Fibroblast of lung (primary cell): ENCODE data around the gene AMBP. TPM values are rescaled to one million over a fixed set of nuclear protein-coding genes. Genes with fewer than 3 reads are reported as not detected.

Source experiments
- DNase-seq, 2 donors: peaks; one replicate each; pipeline versions ENCODE4 v3.0.0 to v3.0.0-alpha.2; 2010; ENCODE audit warnings: low read depth in 2 of 2
- H2AFZ ChIP-seq: 2 replicates; pipeline ENCODE4 v1.5.1; 2012; ENCODE audit warnings: low read length, control low read depth, inconsistent platforms
- H3K27ac ChIP-seq: 2 replicates; pipeline ENCODE4 v1.5.1; 2011; ENCODE audit warnings: low read length, control low read depth; ENCODE audit not compliant: insufficient read depth
- H3K27me3 ChIP-seq: 2 replicates; pipeline ENCODE4 v1.5.1; 2011; ENCODE audit warnings: mild to moderate bottlenecking, low read length; ENCODE audit not compliant: control insufficient read depth, insufficient read depth
- H3K36me3 ChIP-seq: 2 replicates; pipeline ENCODE4 v1.5.1; 2011; ENCODE audit warnings: low read length; ENCODE audit not compliant: control insufficient read depth, insufficient read depth
- H3K4me1 ChIP-seq: 2 replicates; pipeline ENCODE4 v1.5.1; 2011; ENCODE audit warnings: low read length; ENCODE audit not compliant: control insufficient read depth, insufficient read depth; ENCODE audit errors: extremely low read depth
- H3K4me2 ChIP-seq: 2 replicates; pipeline ENCODE4 v1.5.1; 2011; ENCODE audit warnings: low read length, control low read depth; ENCODE audit not compliant: insufficient read depth; ENCODE audit errors: extremely low read depth
- H3K4me3 ChIP-seq, 4 experiments: fragments of 200-600 bp in 1 of 4; sonication (generic) in 1 of 4; replicated peaks in 1 of 4; 2 replicates each; pipeline ENCODE4 v1.5.1; 2011 to 2016; ENCODE audit warnings: low read length in 4 of 4, low read depth in 3 of 4, mild to moderate bottlenecking in 3 of 4, control low read depth in 2 of 4, inconsistent platforms in 1 of 4, mixed read lengths in 1 of 4; ENCODE audit not compliant: insufficient read depth in 1 of 4; ENCODE audit errors: control extremely low read depth in 1 of 4
- H3K79me2 ChIP-seq: 2 replicates; pipeline ENCODE4 v1.5.1; 2012; ENCODE audit warnings: mild to moderate bottlenecking, low read length, inconsistent platforms; ENCODE audit not compliant: control insufficient read depth, insufficient read depth
- H3K9ac ChIP-seq: 2 replicates; pipeline ENCODE4 v1.5.1; 2011; ENCODE audit warnings: mild to moderate bottlenecking, low read length, control low read depth; ENCODE audit not compliant: insufficient read depth
- H3K9me3 ChIP-seq: 2 replicates; pipeline ENCODE4 v1.5.1; 2012; ENCODE audit warnings: low read depth, low read length; ENCODE audit not compliant: control insufficient read depth, insufficient read depth
- H4K20me1 ChIP-seq: 2 replicates; pipeline ENCODE4 v1.5.1; 2011; ENCODE audit warnings: low read length; ENCODE audit not compliant: control insufficient read depth, insufficient read depth; ENCODE audit errors: extremely low read depth
- CTCF ChIP-seq, 2 donors: IDR thresholded peaks in 1 of 2; conservative IDR thresholded peaks in 1 of 2; 1 replicate in 1 of 2; 2 replicates in 1 of 2; pipeline ENCODE4 v1.5.1; 2011 to 2012; ENCODE audit warnings: low read length in 2 of 2, control low read depth in 1 of 2, inconsistent platforms in 1 of 2, low read depth in 1 of 2, mild to moderate bottlenecking in 1 of 2
- EZH2 ChIP-seq: IDR thresholded peaks from 2 replicates; pipeline ENCODE4 v1.5.1; 2012; ENCODE audit warnings: low read length, control low read depth, mild to moderate bottlenecking; ENCODE audit errors: missing control alignments
- polyA plus RNA-seq, 2 donors: library from polyadenylated mRNA; depleted of rRNA in 1 of 2; stranded (reverse) in 1 of 2; unstranded in 1 of 2; fragments of >200 nt; gene quantifications; 2 replicates each; pipeline ENCODE4 v1.2.1, GENCODE V29; 2011 to 2012; ENCODE audit warnings: missing spikeins in 1 of 2
- total RNA-seq: library from RNA; depleted of rRNA; stranded (reverse); fragments of >200 nt; gene quantifications from 2 replicates; pipeline ENCODE4 v1.2.1, GENCODE V29; 2014

Gene AMBP
- total and polyA plus RNA-seq, 2 donors (not counting 1 experiment from before 2014, with no cell fraction given) = 0.07 to 0.17 TPM

- Histone ChIP-seq H4K20me1 (no peaks in the 10 kb centered on the region), H3K36me3 (no peaks in the 10 kb centered on the region), H3K4me2 (no peak overlapping the region), H3K9ac (no peak overlapping the region), H3K9me3 (no peaks in the 10 kb centered on the region), H3K27ac (no peak overlapping the region), H3K27me3 (peaks cover 21% of the 10 kb centered on the region), H3K4me1 (no peaks in the 10 kb centered on the region), H3K4me3 (no peak overlapping the region), H2AFZ (no peak overlapping the region), H3K79me2 (no peaks in the 10 kb centered on the region)
- TF ChIP-seq EZH2 (no peak), CTCF (conservative IDR thresholded peaks at IDR 0.05 in 1 of 2, IDR thresholded peaks at IDR 0.05 in 1 of 2; ENCODE audit: low read depth in 1 of 2, low read length in 2 of 2) (no peak)
- no peak for DNase-seq
These were observed 8.5 kb upstream of the AMBP start for GRCh38 chr9:114086607-114087006.

GRCh38 chr9:114086009-114086408, 7.9 kb upstream of the AMBP start:
- Histone ChIP-seq H2AFZ (no peak overlapping the region), H3K9ac (no peak overlapping the region), H3K4me3 (no peak overlapping the region), H3K36me3 (no peaks in the 10 kb centered on the region), H3K27me3 (peaks cover 21% of the 10 kb centered on the region), H3K4me1 (no peaks in the 10 kb centered on the region), H3K4me2 (no peak overlapping the region), H3K27ac (no peak overlapping the region), H4K20me1 (no peaks in the 10 kb centered on the region), H3K79me2 (no peaks in the 10 kb centered on the region), H3K9me3 (no peaks in the 10 kb centered on the region)
- TF ChIP-seq EZH2 (no peak), CTCF (conservative IDR thresholded peaks at IDR 0.05 in 1 of 2, IDR thresholded peaks at IDR 0.05 in 1 of 2; ENCODE audit: low read depth in 1 of 2, low read length in 2 of 2) (no peak)
- DNase-seq = no peak

- Histone ChIP-seq H3K27me3 (peaks cover 21% of the 10 kb centered on the region), H2AFZ (no peak overlapping the region), H4K20me1 (no peaks in the 10 kb centered on the region), H3K4me1 (no peaks in the 10 kb centered on the region), H3K4me3 (no peak overlapping the region), H3K79me2 (no peaks in the 10 kb centered on the region), H3K9me3 (no peaks in the 10 kb centered on the region), H3K27ac (no peak overlapping the region), H3K36me3 (no peaks in the 10 kb centered on the region), H3K9ac (no peak overlapping the region), H3K4me2 (no peak overlapping the region)
- TF ChIP-seq EZH2 = no peak
- no peak for TF ChIP-seq CTCF (conservative IDR thresholded peaks at IDR 0.05 in 1 of 2, IDR thresholded peaks at IDR 0.05 in 1 of 2; ENCODE audit: low read depth in 1 of 2, low read length in 2 of 2)
- DNase-seq = no peak
These were observed 7.3 kb upstream of the AMBP start for GRCh38 chr9:114085387-114085789.
